ENCODE results near the gene SEMA4D.

SEMA4D gene

GRCh38 chr9:89387197-89387849 is 110.6 kb downstream of the SEMA4D start:
- peak overlapping the region; percentile 45 for H3K27ac ChIP-seq (replicated peaks)
- no peak for DNase-seq (ENCODE audit: low read depth in 1 of 2, low spot score in 1 of 2)
- no peak for TF ChIP-seq REST (IDR thresholded peaks at IDR 0.05; ENCODE audit: insufficient replicate concordance, low read depth)
- no peak for TF ChIP-seq SPI1 (IDR thresholded peaks at IDR 0.05; ENCODE audit: borderline replicate concordance, low read depth)
- no peak for TF ChIP-seq GABPA (IDR thresholded peaks at IDR 0.05; ENCODE audit: low read depth)
- no peak for TF ChIP-seq POLR2AphosphoS5 (IDR thresholded peaks at IDR 0.05; ENCODE audit: low read depth)
- no peak for TF ChIP-seq CTCF (IDR thresholded peaks at IDR 0.05; ENCODE audit: insufficient read depth, low read length)
- no peak overlapping the region for H3K4me3 ChIP-seq (replicated peaks; ENCODE audit: insufficient read depth, low read length)
- no peaks in the 10 kb centered on the region for H3K27me3 ChIP-seq (ENCODE audit: insufficient read depth, poor library complexity, severe bottlenecking)

GRCh38 chr9:89386797-89387196 is 111.1 kb downstream of the SEMA4D start:
- Histone ChIP-seq H3K27ac (replicated peaks) (no peak overlapping the region), H3K4me3 (replicated peaks; ENCODE audit: insufficient read depth, low read length) (no peak overlapping the region), H3K27me3 (ENCODE audit: insufficient read depth, poor library complexity, severe bottlenecking) (no peaks in the 10 kb centered on the region)
- TF ChIP-seq REST (IDR thresholded peaks at IDR 0.05; ENCODE audit: insufficient replicate concordance, low read depth) (no peak), GABPA (IDR thresholded peaks at IDR 0.05; ENCODE audit: low read depth) (no peak), POLR2AphosphoS5 (IDR thresholded peaks at IDR 0.05; ENCODE audit: low read depth) (no peak), SPI1 (IDR thresholded peaks at IDR 0.05; ENCODE audit: borderline replicate concordance, low read depth) (no peak), CTCF (IDR thresholded peaks at IDR 0.05; ENCODE audit: insufficient read depth, low read length) (no peak)
- no peak for DNase-seq (ENCODE audit: low read depth in 1 of 2, low spot score in 1 of 2)

- TF ChIP-seq CTCF (IDR thresholded peaks at IDR 0.05; ENCODE audit: insufficient read depth, low read length), result no peak
- no peaks in the 10 kb centered on the region for H3K27me3 ChIP-seq (ENCODE audit: insufficient read depth, poor library complexity, severe bottlenecking)
- no peak for DNase-seq (ENCODE audit: low read depth in 1 of 2, low spot score in 1 of 2)
- no peak overlapping the region for H3K4me3 ChIP-seq (replicated peaks; ENCODE audit: insufficient read depth, low read length)
- H3K27ac ChIP-seq (replicated peaks), result no peak overlapping the region
Observed at GRCh38 chr9:89386206-89386605, 111.7 kb downstream of the SEMA4D start.

GRCh38 chr9:89384783-89385182 is 113.1 kb downstream of the SEMA4D start:
- H3K27me3 ChIP-seq (ENCODE audit: insufficient read depth, poor library complexity, severe bottlenecking), result no peaks in the 10 kb centered on the region
- no peak overlapping the region for H3K4me3 ChIP-seq (replicated peaks; ENCODE audit: insufficient read depth, low read length)
- DNase-seq (ENCODE audit: low read depth in 1 of 2, low spot score in 1 of 2), result no peak
- no peak for TF ChIP-seq GABPA (IDR thresholded peaks at IDR 0.05; ENCODE audit: low read depth)
- no peak for TF ChIP-seq CTCF (IDR thresholded peaks at IDR 0.05; ENCODE audit: insufficient read depth, low read length)
- TF ChIP-seq SPI1 (IDR thresholded peaks at IDR 0.05; ENCODE audit: borderline replicate concordance, low read depth), result no peak
- TF ChIP-seq POLR2AphosphoS5 (IDR thresholded peaks at IDR 0.05; ENCODE audit: low read depth), result no peak
- no peak for TF ChIP-seq REST (IDR thresholded peaks at IDR 0.05; ENCODE audit: insufficient replicate concordance, low read depth)
- H3K27ac ChIP-seq (replicated peaks), result no peak overlapping the region

All from HL-60 (cell line).